Muscle of arm (tissue), 12 donors: ENCODE results near the gene PRDM16. TPM values are rescaled to one million over a fixed set of nuclear protein-coding genes. Genes with fewer than 3 reads are reported as not detected.
A peak's percentile ranks its signal among the peaks of the same experiment; 100 is the strongest.

Source experiments
- DNase-seq: peaks from one replicate; pipeline ENCODE4 v3.0.0-alpha.2; 2013
- polyA plus RNA-seq, 12 donors: library from polyadenylated mRNA; unstranded; fragments of 120-200 nt; gene quantifications; one replicate each; pipeline ENCODE4 v1.2.1, GENCODE V29; 2013; ENCODE audit not compliant: insufficient read length in 12 of 12

The PRDM16 gene
- polyA plus RNA-seq, 12 donors, result 0.66 to 2.0 (median 0.87) TPM; not detected in 2

GRCh38 chr1:3408751-3409266, 339.8 kb downstream of the PRDM16 start:
- no peak for DNase-seq

- no peak for DNase-seq
These were observed 340.6 kb downstream of the PRDM16 start for GRCh38 chr1:3409366-3410141.

- peak; percentile 46 for DNase-seq
These were observed 341.3 kb downstream of the PRDM16 start for GRCh38 chr1:3410142-3410925.

- no peak for DNase-seq
These were observed 342.8 kb downstream of the PRDM16 start for GRCh38 chr1:3411806-3412205.

- DNase-seq, result no peak
These were observed 343.4 kb downstream of the PRDM16 start for GRCh38 chr1:3412376-3412775.

- no peak for DNase-seq
These were observed 345.1 kb downstream of the PRDM16 start for GRCh38 chr1:3413975-3414710.

GRCh38 chr1:3415260-3416090, 346.5 kb downstream of the PRDM16 start:
- DNase-seq, result no peak

- no peak for DNase-seq
These were observed 348.2 kb downstream of the PRDM16 start for GRCh38 chr1:3417082-3417739.

- no peak for DNase-seq
These were observed 348.9 kb downstream of the PRDM16 start for GRCh38 chr1:3417934-3418333.

- DNase-seq, result no peak
These were observed 349.6 kb downstream of the PRDM16 start for GRCh38 chr1:3418600-3418999.

- no peak for DNase-seq
These were observed 350.6 kb downstream of the PRDM16 start for GRCh38 chr1:3419415-3420204.

- no peak for DNase-seq
These were observed 351.4 kb downstream of the PRDM16 start for GRCh38 chr1:3420218-3420951.

GRCh38 chr1:3422638-3423037, 353.6 kb downstream of the PRDM16 start:
- DNase-seq, result no peak

- no peak for DNase-seq
These were observed 354.3 kb downstream of the PRDM16 start for GRCh38 chr1:3423245-3423829.

- no peak for DNase-seq
These were observed 355.1 kb downstream of the PRDM16 start for GRCh38 chr1:3423896-3424611.

- no peak for DNase-seq
These were observed 356.6 kb downstream of the PRDM16 start for GRCh38 chr1:3425486-3426215.

- no peak for DNase-seq
These were observed 358.0 kb downstream of the PRDM16 start for GRCh38 chr1:3426956-3427535.
